GM21529 (cell line): ENCODE measurements around the gene KIF24.
"Not testable (repeated sequence)": the region's sequence is repeated elsewhere in the genome, so short reads cannot be mapped to it uniquely, and the experiment has no call there.

Source experiments
- ATAC-seq: cut with Tn5 transposase; IDR thresholded peaks from one replicate; pipeline ENCODE4 v1.9.1; 2021; ENCODE audit not compliant: unreplicated experiment

Gene KIF24

GRCh38 chr9:34332076-34332964 lies 3.3 kb upstream of the KIF24 start:
- ATAC-seq = no peak

GRCh38 chr9:34331196-34331595 lies 2.1 kb upstream of the KIF24 start:
- ATAC-seq = no peak

DNA sequence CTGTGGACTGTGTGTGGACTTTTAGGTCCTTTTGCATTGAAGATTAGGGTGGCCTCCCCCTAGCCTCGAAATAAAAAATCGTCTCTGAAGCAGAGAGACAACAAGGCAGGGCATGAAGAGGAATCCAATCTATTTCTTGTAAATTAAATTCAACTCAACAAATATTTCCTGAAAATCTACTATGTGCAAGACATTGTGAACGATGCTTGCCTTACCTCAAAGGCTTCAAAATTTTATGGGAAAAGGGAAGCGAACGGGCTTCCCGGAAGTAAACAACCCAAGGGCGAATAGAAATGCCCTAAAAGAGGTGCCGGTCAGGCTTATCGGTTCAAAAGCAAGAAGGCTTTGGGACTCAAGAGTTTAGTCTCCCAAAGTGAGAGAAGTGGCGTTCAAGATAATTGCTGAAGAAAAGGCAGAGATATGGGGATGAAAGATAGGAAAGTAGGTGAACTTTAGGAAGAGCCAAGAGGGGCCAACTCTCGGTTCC lies 525 bp downstream of the KIF24 start:
- no peak for ATAC-seq

DNA sequence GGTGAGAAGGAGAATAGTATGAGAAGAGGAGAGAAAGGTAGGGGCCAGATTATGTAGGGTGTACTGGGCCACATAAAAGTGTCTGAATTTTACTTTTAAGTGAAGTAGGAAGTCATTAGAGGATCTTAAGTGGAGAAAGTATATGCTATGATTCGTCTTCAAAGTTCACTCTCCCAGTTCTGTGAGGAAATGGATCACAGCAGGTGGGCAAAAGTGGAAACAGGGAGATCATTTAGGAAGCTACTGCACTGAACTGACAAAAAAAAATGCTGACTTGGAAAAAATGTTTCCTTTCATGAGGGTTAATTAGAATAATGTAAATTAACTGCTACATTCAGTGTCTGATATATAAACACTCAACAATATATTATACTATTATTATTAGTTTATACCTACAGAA lies 2.4 kb downstream of the KIF24 start:
- no peak for ATAC-seq

GRCh38 chr9:34322899-34323591 lies 6.0 kb downstream of the KIF24 start:
- no peak for ATAC-seq

DNA sequence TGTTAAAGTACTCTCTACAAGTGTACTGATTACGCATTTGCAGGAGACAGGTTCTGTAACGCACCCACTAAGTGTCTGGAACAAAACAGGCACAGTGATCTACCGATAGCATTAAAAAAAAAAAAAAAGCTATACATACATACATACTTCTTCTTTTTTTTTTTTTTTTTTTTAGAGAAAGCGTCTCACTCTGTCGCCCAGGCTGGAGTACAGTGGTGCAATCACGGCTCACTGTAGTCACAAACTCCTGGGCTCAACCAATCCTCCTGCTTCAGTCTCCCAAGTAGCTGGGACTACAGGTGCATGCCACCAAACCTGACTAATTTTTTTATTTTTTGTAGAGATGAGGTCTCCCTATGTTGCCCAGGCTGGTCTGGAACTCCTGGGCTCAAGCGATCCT lies 7.6 kb downstream of the KIF24 start:
- ATAC-seq = no peak

DNA sequence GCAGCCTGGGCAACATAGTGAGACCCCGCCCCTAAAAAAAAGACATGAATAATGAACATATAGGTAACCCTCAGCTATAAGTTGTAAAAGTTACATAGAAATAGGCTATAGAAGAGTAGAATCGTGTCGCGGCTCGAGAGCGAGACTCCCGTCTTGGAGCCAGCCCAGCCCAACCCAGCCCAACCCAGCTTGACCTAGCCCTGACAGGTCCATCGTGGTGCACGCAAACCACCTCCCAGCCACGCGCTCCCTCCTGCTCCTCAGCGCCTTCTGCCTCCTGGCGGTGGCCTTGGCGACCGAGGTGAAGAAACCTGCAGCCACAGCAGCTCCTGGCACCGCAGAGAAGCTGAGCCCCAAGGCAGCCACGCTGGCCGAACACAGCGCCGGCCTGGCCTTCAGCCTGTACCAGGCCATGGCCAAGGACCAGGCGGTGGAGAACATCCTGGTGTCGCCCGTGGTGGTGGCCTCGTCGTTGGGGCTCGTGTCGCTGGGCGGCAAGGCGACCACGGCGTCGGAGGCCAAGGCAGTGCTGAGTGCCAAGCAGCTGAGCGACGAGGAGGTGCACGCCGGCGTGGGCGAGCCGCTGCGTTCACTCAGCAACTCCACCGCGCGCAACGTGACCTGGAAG lies 10.8 kb downstream of the KIF24 start:
- ATAC-seq = no peak

GRCh38 chr9:34317436-34317835 lies 11.6 kb downstream of the KIF24 start:
- ATAC-seq = no peak

DNA sequence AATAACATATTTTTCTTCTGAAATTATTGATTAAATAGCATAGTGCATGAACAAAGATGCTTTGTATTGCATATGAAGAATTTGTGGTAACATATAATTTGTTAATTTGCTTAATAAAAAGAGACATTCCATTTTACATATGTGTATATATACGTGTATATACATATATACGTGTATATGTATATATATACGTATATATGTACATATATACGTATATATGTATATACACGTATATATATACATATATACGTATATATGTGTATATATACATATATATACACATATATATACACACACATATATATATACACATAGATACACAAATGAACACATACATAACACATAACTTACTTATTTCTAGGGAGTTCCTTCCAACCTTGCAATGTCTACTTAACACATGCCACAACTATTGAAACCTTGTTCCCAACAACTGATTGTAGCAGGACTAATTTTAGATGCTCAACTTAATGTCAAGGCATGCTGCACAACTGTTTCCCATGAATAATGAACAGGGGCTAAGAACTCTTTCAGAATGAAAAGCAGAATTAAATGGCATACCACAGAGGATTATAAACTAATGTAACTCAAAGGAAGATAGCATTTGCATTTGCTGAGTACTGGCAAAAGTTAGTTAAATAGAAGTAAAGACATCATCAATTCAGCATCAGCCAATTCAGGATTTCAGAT lies 17.4 kb downstream of the KIF24 start:
- ATAC-seq = no peak

DNA sequence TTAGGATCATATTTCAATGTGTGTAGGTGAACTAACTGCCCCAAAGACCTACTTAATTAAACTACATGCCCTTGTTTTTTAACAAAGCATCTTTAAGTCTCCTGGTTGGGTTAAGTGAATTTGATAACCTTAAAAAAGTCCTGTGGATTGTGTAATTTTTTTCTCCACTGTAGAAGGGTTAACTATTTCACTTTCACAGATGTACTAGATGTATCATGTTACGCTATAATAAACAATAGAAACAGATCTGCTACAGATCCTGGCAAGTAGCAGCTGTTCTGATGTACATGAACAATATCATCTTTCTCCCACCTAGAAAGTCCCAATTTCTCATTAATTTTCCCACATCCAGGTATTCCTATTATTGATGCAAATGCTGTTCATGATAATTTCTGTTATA lies 18.9 kb downstream of the KIF24 start:
- ATAC-seq = no peak

- ATAC-seq = not testable (repeated sequence)
Observed at GRCh38 chr9:34308316-34308715, 20.8 kb downstream of the KIF24 start.

- not testable (repeated sequence) for ATAC-seq
Observed at GRCh38 chr9:34301064-34301463, 28.0 kb downstream of the KIF24 start.

DNA sequence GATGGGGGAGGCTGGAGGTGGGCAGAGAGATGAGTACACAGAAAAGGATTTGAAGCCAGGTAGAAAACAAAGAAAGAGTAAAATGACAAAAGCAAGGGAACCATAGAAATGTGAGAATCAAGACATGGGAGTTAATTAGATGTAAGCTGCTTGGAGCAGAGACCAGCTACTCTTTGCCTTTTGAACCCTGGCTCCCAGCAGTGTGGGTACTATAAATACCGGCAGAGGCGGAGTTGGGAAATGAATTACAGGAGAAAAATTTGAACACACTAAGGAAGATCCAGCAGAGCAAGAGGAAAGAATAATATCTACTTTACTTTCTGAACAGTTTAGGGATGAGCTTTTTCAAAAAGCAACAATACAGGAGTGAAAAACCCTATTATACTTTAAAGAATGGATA lies 36.5 kb downstream of the KIF24 start:
- no peak for ATAC-seq

- no peak for ATAC-seq
Observed at GRCh38 chr9:34291423-34291822, 37.6 kb downstream of the KIF24 start.

- no peak for ATAC-seq
Observed at GRCh38 chr9:34291023-34291422, 38.0 kb downstream of the KIF24 start.

GRCh38 chr9:34289159-34289558 lies 39.9 kb downstream of the KIF24 start:
- no peak for ATAC-seq

DNA sequence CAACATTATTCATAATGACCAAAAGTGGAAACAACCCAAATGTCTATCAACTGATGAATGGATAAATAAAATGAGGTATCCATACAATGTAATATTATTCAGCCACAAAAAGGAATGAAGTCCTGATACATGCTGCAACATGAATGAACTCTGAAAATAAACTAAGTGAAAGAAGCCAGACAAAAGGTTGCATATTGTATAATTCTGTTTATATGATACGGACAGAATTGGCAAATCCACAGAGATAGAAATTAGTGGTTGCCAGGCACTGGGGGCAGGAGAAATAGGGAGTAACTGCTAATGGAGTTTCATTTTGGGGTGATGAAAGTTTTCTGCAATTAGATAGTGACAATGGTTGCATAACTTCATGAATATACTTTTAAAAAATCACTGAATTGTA lies 47.0 kb downstream of the KIF24 start:
- ATAC-seq = no peak

DNA sequence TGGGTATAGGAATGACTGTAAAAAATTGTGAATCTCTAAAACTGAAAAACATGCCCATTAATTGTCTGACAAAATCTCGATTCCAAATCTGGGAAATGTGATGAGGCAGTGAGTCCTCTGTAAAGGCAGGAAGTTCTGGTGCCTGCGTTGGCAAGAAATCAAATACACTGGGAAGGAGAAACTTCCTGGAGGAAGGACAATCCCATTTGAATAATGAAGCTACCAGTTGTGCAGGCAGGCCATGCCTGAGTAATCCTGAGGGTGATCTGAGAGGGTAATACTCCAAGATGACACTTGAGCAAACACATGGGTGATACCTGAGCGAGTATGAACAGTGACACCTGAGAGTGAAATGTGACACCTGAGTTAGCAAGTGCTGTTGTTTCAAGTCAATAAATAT lies 49.7 kb downstream of the KIF24 start:
- no peak for ATAC-seq
